Measurements from ENCODE around the gene HYCC1.

GRCh38 chr7:23022851-23023250 lies 8.9 kb upstream of the HYCC1 start:
- no peak for TF ChIP-seq POLR2A (IDR thresholded peaks at IDR 0.05; ENCODE audit: borderline replicate concordance, extremely low read depth, insufficient read depth, insufficient read length)
- no peak for TF ChIP-seq CTCF (IDR thresholded peaks at IDR 0.05 in 2 of 3, conservative IDR thresholded peaks at IDR 0.05 in 1 of 3; ENCODE audit: borderline replicate concordance in 1 of 3, insufficient read depth in 1 of 3, low read depth in 2 of 3, low read length in 2 of 3)
- TF ChIP-seq REST (IDR thresholded peaks at IDR 0.05; ENCODE audit: low read depth) = no peak
- TF ChIP-seq ZNF274 (IDR thresholded peaks at IDR 0.05; ENCODE audit: low read depth, low read length) = no peak
- TF ChIP-seq RAD21 (IDR thresholded peaks at IDR 0.05; ENCODE audit: low read depth) = no peak
